Erythroblast (primary cell): Measurements from ENCODE around the gene CSNK1D.

Experiments used
- GATA1 ChIP-seq: IDR thresholded peaks from 2 replicates; pipeline ENCODE4 v1.6.1; 2011; ENCODE audit warnings: low read depth, mild to moderate bottlenecking, control low read depth, low read length, moderate library complexity
- POLR2A ChIP-seq: IDR thresholded peaks from 2 replicates; pipeline ENCODE4 v1.6.1; 2011; ENCODE audit warnings: mild to moderate bottlenecking, low read length

DNA sequence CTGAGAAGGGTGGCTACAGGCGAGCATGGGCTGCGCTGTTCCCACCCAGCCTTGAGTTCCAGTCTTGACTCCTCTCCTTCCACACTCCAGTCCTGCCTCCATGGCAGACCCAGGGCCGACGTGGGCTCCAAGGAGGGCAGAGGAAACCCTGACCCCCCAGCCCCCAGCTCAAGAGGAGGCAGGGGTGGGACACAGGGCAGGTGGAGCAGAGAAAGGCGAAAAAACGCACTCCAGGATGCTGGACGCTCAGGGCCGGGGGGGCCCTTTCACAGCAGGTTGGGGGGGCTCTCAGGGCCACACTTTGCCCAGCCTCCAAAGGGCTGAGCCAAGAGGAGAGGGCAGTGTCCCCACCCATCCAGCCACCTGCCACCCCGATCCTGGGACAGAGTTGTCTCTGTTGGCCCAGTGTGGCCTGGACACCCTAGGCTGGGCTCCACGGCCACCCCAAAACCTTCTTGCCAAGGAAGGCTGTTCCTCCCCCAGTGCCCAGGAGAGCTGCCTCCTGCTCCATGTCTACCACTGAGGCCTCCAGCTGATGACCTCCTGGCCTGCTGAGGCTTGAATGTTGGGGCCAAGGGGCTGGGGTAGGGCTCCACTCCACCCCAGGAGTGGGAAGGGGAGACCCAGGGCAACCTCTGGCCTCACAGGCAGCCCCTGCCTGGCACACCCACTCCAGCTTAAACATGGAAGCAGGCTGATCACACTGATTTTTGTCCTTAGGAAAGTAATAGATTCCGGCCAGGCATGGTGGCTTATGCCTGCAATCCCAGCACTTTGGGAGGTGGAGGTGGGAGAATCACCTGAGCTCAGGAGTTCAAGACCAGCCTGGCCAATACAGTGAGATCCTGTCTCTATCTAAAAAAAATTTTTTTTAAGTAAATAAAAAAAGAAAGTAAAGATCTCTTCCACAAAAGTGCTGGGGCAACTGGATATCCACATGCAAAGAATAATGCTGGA is 53.5 kb downstream of the CSNK1D start:
- TF ChIP-seq POLR2A (no peak), GATA1 (no peak)
